GM18868 (cell line): ENCODE measurements around the gene CD84.
A peak's percentile ranks its signal among the peaks of the same experiment; 100 is the strongest.
"Not testable (repeated sequence)": the region's sequence is repeated elsewhere in the genome, so short reads cannot be mapped to it uniquely, and the experiment has no call there.

Source experiments
- ATAC-seq: cut with Tn5 transposase; IDR thresholded peaks from one replicate; pipeline ENCODE4 v1.9.1; 2021; ENCODE audit warnings: mild to moderate bottlenecking, moderate library complexity; ENCODE audit not compliant: unreplicated experiment

CD84 gene

GRCh38 chr1:160610569-160611242 lies 31.4 kb upstream of the CD84 start:
- no peak for ATAC-seq

GRCh38 chr1:160608941-160609340 lies 29.6 kb upstream of the CD84 start:
- ATAC-seq: no peak

GRCh38 chr1:160608514-160608913 lies 29.2 kb upstream of the CD84 start:
- peak; percentile 26 for ATAC-seq

- peak; percentile 37 for ATAC-seq
Measured at GRCh38 chr1:160608057-160608456, 28.8 kb upstream of the CD84 start.

GRCh38 chr1:160607672-160608032 lies 28.4 kb upstream of the CD84 start:
- ATAC-seq: peak; percentile 3

- ATAC-seq: peak; percentile 62
Measured at GRCh38 chr1:160607011-160607671, 27.8 kb upstream of the CD84 start.

GRCh38 chr1:160606611-160607010 lies 27.3 kb upstream of the CD84 start:
- ATAC-seq: no peak

- ATAC-seq: no peak
Measured at GRCh38 chr1:160605792-160606479, 26.6 kb upstream of the CD84 start.

- no peak for ATAC-seq
Measured at GRCh38 chr1:160605205-160605604, 25.9 kb upstream of the CD84 start.

- ATAC-seq: no peak
Measured at GRCh38 chr1:160597705-160598104, 18.4 kb upstream of the CD84 start.

GRCh38 chr1:160597051-160597450 lies 17.8 kb upstream of the CD84 start:
- no peak for ATAC-seq

GRCh38 chr1:160590488-160590887 lies 11.2 kb upstream of the CD84 start:
- no peak for ATAC-seq

GRCh38 chr1:160588468-160588867 lies 9.2 kb upstream of the CD84 start:
- ATAC-seq: no peak

GRCh38 chr1:160584784-160585183 lies 5.5 kb upstream of the CD84 start:
- ATAC-seq: no peak

GRCh38 chr1:160582976-160583375 lies 3.7 kb upstream of the CD84 start:
- ATAC-seq: not testable (repeated sequence)

- ATAC-seq: no peak
Measured at GRCh38 chr1:160581961-160582360, 2.7 kb upstream of the CD84 start.

GRCh38 chr1:160580221-160580812 lies 1.0 kb upstream of the CD84 start:
- ATAC-seq: no peak

- no peak for ATAC-seq
Measured at GRCh38 chr1:160578525-160579191, 638 bp downstream of the CD84 start.

GRCh38 chr1:160578175-160578524 lies 1.1 kb downstream of the CD84 start:
- ATAC-seq: no peak

GRCh38 chr1:160577671-160578070 lies 1.6 kb downstream of the CD84 start:
- no peak for ATAC-seq

GRCh38 chr1:160576884-160577283 lies 2.4 kb downstream of the CD84 start:
- ATAC-seq: no peak
